Measurements from ENCODE around the gene PRKCH.

DNA sequence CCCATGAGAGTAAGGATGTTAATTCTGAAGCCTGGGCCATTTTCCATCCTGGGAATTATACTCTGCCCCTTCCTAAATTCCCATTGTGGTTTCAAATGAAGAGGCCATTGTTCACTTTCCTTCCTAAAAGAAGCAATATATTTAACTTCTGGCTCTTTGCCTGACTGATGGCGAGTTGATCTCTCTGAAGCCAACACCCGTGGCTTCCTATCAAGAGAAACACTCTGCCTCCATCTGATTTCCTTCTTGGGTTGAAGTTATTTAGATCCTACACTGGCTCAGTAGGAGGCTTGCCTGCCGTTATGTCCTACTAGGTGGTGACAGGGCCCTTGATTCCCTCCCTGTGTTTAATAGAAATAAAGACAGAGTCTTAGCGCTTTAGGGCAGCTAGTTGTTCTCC lies 97.4 kb downstream of the PRKCH start:
- TF ChIP-seq POLR2A (IDR thresholded peaks at IDR 0.05) = no peak
- TF ChIP-seq, protein P1, sequence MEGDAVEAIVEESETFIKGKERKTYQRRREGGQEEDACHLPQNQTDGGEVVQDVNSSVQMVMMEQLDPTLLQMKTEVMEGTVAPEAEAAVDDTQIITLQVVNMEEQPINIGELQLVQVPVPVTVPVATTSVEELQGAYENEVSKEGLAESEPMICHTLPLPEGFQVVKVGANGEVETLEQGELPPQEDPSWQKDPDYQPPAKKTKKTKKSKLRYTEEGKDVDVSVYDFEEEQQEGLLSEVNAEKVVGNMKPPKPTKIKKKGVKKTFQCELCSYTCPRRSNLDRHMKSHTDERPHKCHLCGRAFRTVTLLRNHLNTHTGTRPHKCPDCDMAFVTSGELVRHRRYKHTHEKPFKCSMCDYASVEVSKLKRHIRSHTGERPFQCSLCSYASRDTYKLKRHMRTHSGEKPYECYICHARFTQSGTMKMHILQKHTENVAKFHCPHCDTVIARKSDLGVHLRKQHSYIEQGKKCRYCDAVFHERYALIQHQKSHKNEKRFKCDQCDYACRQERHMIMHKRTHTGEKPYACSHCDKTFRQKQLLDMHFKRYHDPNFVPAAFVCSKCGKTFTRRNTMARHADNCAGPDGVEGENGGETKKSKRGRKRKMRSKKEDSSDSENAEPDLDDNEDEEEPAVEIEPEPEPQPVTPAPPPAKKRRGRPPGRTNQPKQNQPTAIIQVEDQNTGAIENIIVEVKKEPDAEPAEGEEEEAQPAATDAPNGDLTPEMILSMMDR (IDR thresholded peaks at IDR 0.05) = no peak
